Measurements from ENCODE around the gene TALDO1.

TALDO1 gene

DNA sequence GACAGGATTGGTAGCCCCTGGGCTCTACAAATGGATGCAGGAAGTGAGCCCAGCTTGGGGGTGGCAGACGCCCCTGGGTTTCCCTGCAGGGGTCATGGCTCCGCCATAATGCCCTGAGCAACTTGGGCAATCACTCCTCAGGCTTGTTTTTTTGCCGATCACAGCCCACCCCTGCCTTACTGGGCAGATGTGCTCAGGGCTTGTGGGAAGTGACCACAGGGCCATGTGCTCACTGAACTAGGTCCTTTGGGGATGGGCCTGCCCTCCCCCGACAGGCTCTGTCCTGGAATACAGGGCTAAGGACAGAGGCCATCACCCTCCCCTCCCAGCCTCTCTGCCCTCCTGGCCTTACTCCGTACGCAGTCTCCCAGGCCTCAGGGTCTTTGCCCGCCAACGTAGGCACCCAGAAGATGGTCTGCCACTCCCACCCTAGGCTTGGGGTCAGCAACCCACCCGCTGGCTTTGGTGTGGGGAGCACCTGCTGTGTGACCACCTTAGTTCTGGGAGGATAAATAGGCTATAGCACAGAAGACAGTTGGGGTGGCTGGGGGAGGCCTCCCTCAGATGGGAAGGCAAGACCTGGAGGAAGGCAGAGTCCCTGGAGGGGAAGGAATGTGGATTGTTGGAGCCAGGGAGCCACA lies 66.3 kb downstream of the TALDO1 start:
- no peaks in the 10 kb centered on the region for H3K27me3 ChIP-seq (ENCODE audit: control insufficient read depth, insufficient read depth, low read length)
- H3K4me3 ChIP-seq (ENCODE audit: low read length), result no peak overlapping the region
- H3K9ac ChIP-seq (ENCODE audit: low read length), result no peak overlapping the region
- H3K9me3 ChIP-seq (ENCODE audit: control insufficient read depth, low read depth, low read length), result no peaks in the 10 kb centered on the region
- H3K36me3 ChIP-seq (ENCODE audit: control insufficient read depth, low read depth, low read length), result peaks cover 27% of the 10 kb centered on the region
- H3K4me1 ChIP-seq (ENCODE audit: control insufficient read depth, low read depth, low read length), result peaks cover 3% of the 10 kb centered on the region
- no peak overlapping the region for H3K27ac ChIP-seq (ENCODE audit: low read length)

Data from iPS-18a (cell line).